ENCODE measurements around the gene COG7. TPM values are rescaled to one million over a fixed set of nuclear protein-coding genes. Genes with fewer than 3 reads are reported as not detected.
"Not testable (repeated sequence)": the region's sequence is repeated elsewhere in the genome, so short reads cannot be mapped to it uniquely, and the experiment has no call there.

COG7 gene
- total RNA-seq, 1 donor from 2014 or later = 24.0 TPM

DNA sequence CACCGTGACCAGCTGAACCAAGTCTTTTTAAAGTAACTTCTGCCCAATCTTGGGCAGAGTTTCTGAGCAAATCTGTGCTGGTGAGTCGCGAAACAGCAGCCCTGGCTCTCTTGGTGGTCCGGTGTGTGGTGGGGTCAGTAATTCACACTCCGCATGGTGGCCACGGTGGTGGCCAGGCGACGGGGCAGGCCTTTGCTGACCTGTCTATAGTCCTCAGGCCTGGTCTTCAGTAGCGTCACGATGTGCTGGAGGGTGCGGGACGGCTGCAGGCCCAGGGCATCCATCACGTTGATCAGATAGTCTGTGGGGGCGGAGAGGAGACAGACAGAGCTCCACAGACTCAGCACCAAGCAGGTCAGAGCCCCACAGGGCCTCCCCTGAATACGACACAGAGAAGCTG, 64.2 kb downstream of the COG7 start:
- no peaks in the 10 kb centered on the region for H3K9me3 Mint-ChIP-seq

DNA sequence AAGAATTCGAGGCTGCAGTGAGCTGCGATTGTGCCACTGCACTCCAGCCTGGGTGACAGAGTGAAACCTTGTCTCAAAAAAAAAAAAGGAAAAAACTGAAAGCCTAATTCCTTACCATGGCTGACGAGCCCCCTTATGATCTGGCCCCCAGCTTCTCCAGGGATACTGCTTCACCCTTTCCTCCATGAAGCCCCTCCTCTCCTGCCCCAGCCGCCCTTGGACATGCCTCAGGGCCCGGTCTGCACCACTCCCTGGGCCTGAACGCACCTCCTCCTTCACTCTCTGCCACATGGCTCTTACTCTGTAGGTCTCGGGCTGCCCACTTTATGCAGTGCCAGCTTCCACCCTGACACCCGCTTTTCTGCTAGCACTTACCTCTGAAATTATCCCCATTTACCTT, 65.3 kb downstream of the COG7 start:
- no peak for TF ChIP-seq CTCF (conservative IDR thresholded peaks at IDR 0.05)
- Mint-ChIP-seq H3K27ac (no peak overlapping the region), H3K27me3 (no peaks in the 10 kb centered on the region), H3K4me3 (no peak overlapping the region), H3K36me3 (peaks cover 12% of the 10 kb centered on the region), H3K9me3 (no peaks in the 10 kb centered on the region), H3K4me1 (ENCODE audit: unreplicated experiment) (no peaks in the 10 kb centered on the region)
- DNase-seq (ENCODE audit: extremely low spot score, unreplicated experiment) = no peak

More for the DNA sequence above, 64.2 kb downstream of the COG7 start:
- H3K27ac Mint-ChIP-seq = no peak overlapping the region
- no peak for TF ChIP-seq CTCF (conservative IDR thresholded peaks at IDR 0.05)
- H3K36me3 Mint-ChIP-seq = peaks cover 12% of the 10 kb centered on the region
- H3K4me3 Mint-ChIP-seq = no peak overlapping the region
- no peak for DNase-seq (ENCODE audit: extremely low spot score, unreplicated experiment)
- no peaks in the 10 kb centered on the region for H3K27me3 Mint-ChIP-seq
- H3K4me1 Mint-ChIP-seq (ENCODE audit: unreplicated experiment) = no peaks in the 10 kb centered on the region

DNA sequence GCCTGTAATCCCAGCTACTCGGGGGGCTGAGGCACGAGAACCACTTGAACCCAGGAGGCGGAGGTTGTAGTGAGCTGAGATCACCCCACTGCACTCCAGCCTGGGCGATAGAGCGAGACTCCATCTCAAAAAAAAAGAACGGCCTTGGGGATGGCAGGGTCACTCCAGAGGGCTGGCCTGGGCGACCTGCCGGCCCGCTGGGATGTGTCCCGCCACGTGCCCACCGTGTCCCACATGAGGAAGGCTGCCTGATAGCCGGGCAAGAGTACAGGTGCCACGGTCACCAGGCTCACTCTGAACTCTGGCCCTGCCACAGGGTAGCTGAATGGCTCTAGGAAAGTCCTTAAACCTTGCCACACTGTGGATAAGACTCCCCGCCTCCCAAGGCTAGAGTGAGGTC, 67.5 kb downstream of the COG7 start:
- no peak overlapping the region for H3K27ac Mint-ChIP-seq
- no peaks in the 10 kb centered on the region for H3K4me1 Mint-ChIP-seq (ENCODE audit: unreplicated experiment)
- DNase-seq (ENCODE audit: extremely low spot score, unreplicated experiment) = no peak
- peaks cover 9% of the 10 kb centered on the region for H3K36me3 Mint-ChIP-seq
- H3K27me3 Mint-ChIP-seq = no peaks in the 10 kb centered on the region
- no peak overlapping the region for H3K4me3 Mint-ChIP-seq
- no peaks in the 10 kb centered on the region for H3K9me3 Mint-ChIP-seq
- no peak for TF ChIP-seq CTCF (conservative IDR thresholded peaks at IDR 0.05)

DNA sequence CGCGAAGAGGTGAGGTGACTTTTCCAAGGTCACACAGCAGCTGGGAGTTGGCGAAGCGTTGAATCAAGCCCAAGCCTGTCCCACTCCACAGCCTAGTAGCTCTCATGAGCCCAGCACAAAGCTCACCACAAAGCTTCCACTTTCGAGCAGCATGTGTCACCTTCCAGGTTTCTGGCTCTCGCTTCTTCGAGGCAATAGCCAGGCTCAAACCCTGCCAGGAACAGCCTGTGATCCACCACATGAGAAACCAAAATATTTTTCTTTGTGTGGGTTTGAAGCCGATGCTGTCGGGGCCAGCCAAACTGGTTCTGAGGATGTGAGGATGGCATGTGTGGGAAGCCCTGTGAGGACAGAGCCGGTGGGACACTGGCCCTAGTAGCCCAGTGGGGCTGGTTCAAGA, 68.1 kb downstream of the COG7 start:
- TF ChIP-seq CTCF (conservative IDR thresholded peaks at IDR 0.05) = no peak
- H3K9me3 Mint-ChIP-seq = no peaks in the 10 kb centered on the region
- peaks cover 9% of the 10 kb centered on the region for H3K36me3 Mint-ChIP-seq
- no peak overlapping the region for H3K27ac Mint-ChIP-seq
- H3K27me3 Mint-ChIP-seq = peaks cover 2% of the 10 kb centered on the region
- no peak overlapping the region for H3K4me3 Mint-ChIP-seq
- H3K4me1 Mint-ChIP-seq (ENCODE audit: unreplicated experiment) = no peaks in the 10 kb centered on the region
- no peak for DNase-seq (ENCODE audit: extremely low spot score, unreplicated experiment)

GRCh38 chr16:23383881-23384280, 69.1 kb downstream of the COG7 start:
- H3K36me3 Mint-ChIP-seq = peaks cover 3% of the 10 kb centered on the region
- TF ChIP-seq CTCF (conservative IDR thresholded peaks at IDR 0.05) = no peak
- H3K27ac Mint-ChIP-seq = no peak overlapping the region

DNA sequence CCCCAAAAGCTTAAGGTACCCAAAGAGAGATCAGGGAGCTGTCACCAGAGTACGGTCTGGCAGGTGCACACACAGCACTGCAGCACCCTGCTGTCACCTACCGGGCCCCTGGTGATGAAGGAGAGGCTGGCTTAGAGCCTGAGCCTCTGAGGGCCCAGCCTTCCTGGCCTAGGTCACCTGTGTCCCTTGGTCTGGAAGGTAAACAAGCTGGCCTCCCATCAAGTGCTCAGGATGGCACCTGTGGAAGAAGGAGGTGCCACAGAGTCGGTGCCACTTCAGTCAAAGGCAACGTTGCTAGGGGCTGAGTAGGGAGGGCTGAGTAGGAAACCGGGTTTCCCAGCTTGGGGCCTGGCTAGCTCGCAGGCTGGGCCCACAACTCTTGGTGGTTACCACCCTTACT, 70.7 kb downstream of the COG7 start:
- no peak overlapping the region for H3K4me3 Mint-ChIP-seq
- no peaks in the 10 kb centered on the region for H3K36me3 Mint-ChIP-seq

More at GRCh38 chr16:23383881-23384280, 69.1 kb downstream of the COG7 start:
- no peak for DNase-seq (ENCODE audit: extremely low spot score, unreplicated experiment)
- H3K27me3 Mint-ChIP-seq = peaks cover 7% of the 10 kb centered on the region
- H3K4me3 Mint-ChIP-seq = no peak overlapping the region
- H3K9me3 Mint-ChIP-seq = no peaks in the 10 kb centered on the region
- no peaks in the 10 kb centered on the region for H3K4me1 Mint-ChIP-seq (ENCODE audit: unreplicated experiment)

DNA sequence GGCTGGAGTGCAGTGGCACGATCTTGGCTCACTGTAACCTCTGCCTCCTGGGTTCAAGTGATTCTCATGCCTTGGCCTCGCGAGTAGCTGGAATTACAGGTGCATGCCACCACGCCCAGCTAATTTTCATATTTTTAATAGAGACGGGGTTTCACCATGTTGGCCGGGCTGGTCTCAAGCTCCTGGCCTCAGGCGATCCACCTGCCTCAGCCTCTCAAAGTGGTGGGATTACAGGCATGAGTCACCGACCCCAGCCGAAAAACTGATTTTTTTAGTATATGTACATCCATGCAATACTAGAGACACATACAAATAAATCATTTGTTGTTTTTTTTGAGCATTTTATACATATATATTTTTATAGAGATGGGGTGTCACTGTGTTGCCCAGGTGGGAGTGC, 71.3 kb downstream of the COG7 start:
- not testable (repeated sequence) for H3K27me3 Mint-ChIP-seq; H3K36me3 Mint-ChIP-seq; H3K4me3 Mint-ChIP-seq; H3K27ac Mint-ChIP-seq; H3K9me3 Mint-ChIP-seq; DNase-seq (ENCODE audit: extremely low spot score, unreplicated experiment); H3K4me1 Mint-ChIP-seq (ENCODE audit: unreplicated experiment)

More for the DNA sequence above, 70.7 kb downstream of the COG7 start:
- DNase-seq (ENCODE audit: extremely low spot score, unreplicated experiment) = no peak
- H3K9me3 Mint-ChIP-seq = no peaks in the 10 kb centered on the region
- H3K27ac Mint-ChIP-seq = no peak overlapping the region
- no peaks in the 10 kb centered on the region for H3K4me1 Mint-ChIP-seq (ENCODE audit: unreplicated experiment)
- H3K27me3 Mint-ChIP-seq = peaks cover 8% of the 10 kb centered on the region
- TF ChIP-seq CTCF (conservative IDR thresholded peaks at IDR 0.05) = no peak

All from type B pancreatic cell (in vitro differentiated cells).